H1 (cell line): ENCODE measurements around the gene RAB1B.

Experiments used
- BCL11A ChIP-seq, 2 experiments: IDR thresholded peaks; one replicate each; pipeline ENCODE4 v1.6.1; 2011; ENCODE audit warnings: low read depth in 2 of 2, low read length in 2 of 2, mild to moderate bottlenecking in 2 of 2
- CTCF ChIP-seq, 3 experiments: IDR thresholded peaks; 1 replicate in 2 of 3; 2 replicates in 1 of 3; pipeline versions ENCODE4 v1.5.1 to v1.6.1; 2011; ENCODE audit warnings: low read length in 3 of 3, mild to moderate bottlenecking in 3 of 3, inconsistent platforms in 2 of 3, low read depth in 1 of 3, moderate library complexity in 1 of 3; ENCODE audit not compliant: insufficient read depth in 1 of 3; ENCODE audit errors: control extremely low read depth in 1 of 3
- JUND ChIP-seq: IDR thresholded peaks from 2 replicates; pipeline ENCODE4 v1.6.1; 2011; ENCODE audit warnings: mild to moderate bottlenecking, improper control_type of control experiment, low read length
- POLR2A ChIP-seq, 2 experiments: IDR thresholded peaks; 1 replicate in 1 of 2; 2 replicates in 1 of 2; pipeline ENCODE4 v1.6.1; 2011; ENCODE audit warnings: low read depth in 2 of 2, low read length in 2 of 2, mild to moderate bottlenecking in 2 of 2; ENCODE audit errors: control extremely low read depth in 1 of 2
- POLR2AphosphoS5 ChIP-seq: IDR thresholded peaks from 2 replicates; pipeline ENCODE4 v1.6.1; 2011; ENCODE audit warnings: low read depth, low read length
- USF2 ChIP-seq: IDR thresholded peaks from 2 replicates; pipeline ENCODE4 v1.6.1; 2011; ENCODE audit warnings: low read length, improper control_type of control experiment

DNA sequence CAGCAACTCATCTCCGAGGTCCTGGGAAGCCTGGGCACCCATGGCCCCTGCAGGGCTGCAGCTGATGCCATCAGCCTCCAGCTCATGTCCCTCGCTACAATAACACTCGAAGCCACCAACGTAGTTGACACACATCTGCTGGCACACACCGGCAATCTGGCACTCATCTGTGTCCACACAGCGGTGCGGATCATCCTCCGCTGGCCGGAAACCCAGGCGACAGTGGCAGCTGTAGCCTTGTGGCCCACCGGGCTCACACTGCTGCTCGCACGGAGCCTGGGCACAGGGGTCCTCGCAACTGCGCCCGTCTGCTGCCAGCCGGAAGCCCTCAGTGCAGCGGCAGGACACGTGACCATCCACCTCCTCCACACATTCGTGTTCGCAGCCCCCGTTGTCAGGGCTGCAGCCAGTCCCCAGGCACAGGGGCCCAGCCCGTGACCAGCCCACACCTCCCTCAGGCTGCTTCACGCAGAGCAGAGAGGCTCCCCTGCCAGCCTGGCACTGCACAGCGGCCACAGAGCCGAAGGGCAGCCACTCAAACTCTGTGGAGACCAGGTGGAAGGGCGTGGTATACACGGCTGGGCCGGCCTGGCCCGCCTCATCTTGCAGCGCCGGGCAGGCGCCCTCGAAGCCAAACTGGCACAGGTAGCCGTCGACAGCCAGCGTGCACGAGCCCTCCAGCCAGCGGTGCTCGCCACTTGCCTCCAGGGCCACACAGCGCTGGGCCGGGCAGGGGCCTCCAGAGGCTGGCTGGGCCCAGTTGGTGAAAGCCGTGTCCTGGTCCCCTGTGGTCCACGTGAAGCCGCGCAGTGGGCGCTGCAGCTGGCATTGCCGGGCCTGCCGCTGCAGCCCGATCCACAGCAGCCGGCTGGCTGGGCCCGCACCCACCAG lies 47.7 kb downstream of the RAB1B start:
- no peak for TF ChIP-seq POLR2A (IDR thresholded peaks at IDR 0.05; ENCODE audit: control extremely low read depth in 1 of 2, low read depth in 2 of 2, low read length in 2 of 2)
- no peak for TF ChIP-seq BCL11A (IDR thresholded peaks at IDR 0.05; ENCODE audit: low read depth in 2 of 2, low read length in 2 of 2)
- no peak for TF ChIP-seq USF2
- no peak for TF ChIP-seq JUND
- TF ChIP-seq POLR2AphosphoS5: no peak
- TF ChIP-seq CTCF (IDR thresholded peaks at IDR 0.05; ENCODE audit: control extremely low read depth in 1 of 3, insufficient read depth in 1 of 3, low read depth in 1 of 3, low read length in 3 of 3): no peak
